Right lung (tissue), 5 donors: ENCODE data around the gene NOS3. TPM values are rescaled to one million over a fixed set of nuclear protein-coding genes. Genes with fewer than 3 reads are reported as not detected.
A peak's percentile ranks its signal among the peaks of the same experiment; 100 is the strongest.
"Not testable (repeated sequence)": the region's sequence is repeated elsewhere in the genome, so short reads cannot be mapped to it uniquely, and the experiment has no call there.

Experiments used
- DNase-seq, 2 donors: peaks; one replicate each; pipeline ENCODE4 v3.0.0-alpha.2; 2013
- polyA plus RNA-seq, 5 donors: library from polyadenylated mRNA; unstranded; fragments of 120-200 nt; gene quantifications; one replicate each; pipeline versions ENCODE4 v1.2.1 to v1.2.3, GENCODE V29; 2013; ENCODE audit warnings: inconsistent platforms in 1 of 5, low replicate concordance in 1 of 5; ENCODE audit not compliant: insufficient read length in 5 of 5, insufficient read depth in 1 of 5

The NOS3 gene
- polyA plus RNA-seq, 5 donors = 5.4 to 11.8 (median 7.5) TPM

DNA sequence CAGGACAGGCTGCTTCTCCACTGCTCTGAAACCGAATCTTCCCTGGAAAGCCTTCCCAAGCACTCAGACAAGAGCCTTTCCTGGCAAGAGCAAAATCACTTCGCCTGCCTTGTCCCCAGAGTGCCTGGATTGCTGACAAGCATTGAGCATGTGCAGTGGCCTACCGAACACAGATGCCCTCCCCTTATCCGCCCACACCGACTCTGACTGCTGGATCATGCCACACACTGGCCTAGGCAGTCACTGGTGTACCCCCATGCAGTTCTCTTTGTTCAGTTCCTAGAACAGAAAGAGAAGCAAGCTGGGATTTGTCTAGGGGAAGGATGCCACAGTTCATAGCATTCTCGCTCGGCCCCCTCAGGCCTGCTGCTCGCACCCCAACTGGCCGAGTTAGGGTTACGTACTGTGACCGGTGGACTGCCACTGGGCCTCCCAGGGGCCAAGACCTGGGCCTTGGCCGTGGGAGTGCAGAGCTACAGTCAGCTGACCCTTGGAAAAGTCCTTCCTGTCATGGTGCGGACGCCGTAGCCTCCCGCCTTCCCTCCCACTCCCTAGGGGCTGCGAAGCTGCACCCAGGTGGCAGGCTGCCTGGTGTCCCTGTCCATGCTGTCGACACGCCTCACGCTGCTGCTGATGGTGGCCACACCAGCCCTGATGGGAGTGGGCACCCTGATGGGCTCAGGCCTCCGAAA, 44.4 kb downstream of the NOS3 start:
- DNase-seq = no peak

- DNase-seq = no peak
Measured at GRCh38 chr7:151035902-151036301, 45.1 kb downstream of the NOS3 start.

DNA sequence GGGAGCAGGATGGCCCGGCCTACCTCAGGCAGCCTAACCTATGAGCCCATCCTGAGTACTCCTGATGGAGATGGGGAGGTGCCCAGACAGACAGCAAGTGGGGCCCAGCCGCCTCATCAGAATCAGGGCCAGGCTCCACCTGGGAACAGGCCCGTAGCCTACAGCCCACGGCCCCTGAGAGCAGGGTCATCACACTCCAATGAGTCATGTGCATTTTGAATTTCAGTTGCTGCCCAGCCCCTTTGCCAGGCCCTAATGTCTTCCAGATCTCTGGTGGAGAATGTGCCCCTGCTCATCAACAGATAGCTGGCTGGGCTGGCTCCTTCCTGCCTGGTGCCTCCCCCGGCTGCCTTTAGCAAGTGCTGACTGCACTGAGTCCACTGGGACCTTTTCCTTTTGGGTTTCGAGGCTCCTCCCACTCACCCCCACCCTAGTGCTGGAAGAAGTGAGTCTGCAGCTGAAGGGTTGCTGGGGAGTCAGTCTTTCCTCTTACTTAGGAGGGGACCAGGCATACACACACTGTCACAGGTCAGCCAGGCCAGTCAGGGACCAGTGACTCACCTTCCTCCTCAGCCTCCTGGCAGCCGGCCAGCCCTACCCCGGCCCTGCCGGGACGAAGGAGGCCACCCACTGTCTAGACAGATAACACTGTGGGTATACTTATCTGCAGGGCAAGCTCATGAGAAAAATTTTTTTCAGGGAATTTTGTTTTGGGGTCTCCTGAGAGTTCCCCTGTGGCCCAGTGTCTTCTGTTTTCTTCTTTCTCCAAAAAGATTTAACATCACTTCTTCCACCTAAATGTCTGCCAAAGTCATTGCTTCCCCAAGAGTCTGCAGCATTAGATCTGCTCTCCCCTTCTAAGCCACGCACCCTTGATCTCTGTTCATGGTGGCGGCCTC, 48.4 kb downstream of the NOS3 start:
- DNase-seq = no peak

DNA sequence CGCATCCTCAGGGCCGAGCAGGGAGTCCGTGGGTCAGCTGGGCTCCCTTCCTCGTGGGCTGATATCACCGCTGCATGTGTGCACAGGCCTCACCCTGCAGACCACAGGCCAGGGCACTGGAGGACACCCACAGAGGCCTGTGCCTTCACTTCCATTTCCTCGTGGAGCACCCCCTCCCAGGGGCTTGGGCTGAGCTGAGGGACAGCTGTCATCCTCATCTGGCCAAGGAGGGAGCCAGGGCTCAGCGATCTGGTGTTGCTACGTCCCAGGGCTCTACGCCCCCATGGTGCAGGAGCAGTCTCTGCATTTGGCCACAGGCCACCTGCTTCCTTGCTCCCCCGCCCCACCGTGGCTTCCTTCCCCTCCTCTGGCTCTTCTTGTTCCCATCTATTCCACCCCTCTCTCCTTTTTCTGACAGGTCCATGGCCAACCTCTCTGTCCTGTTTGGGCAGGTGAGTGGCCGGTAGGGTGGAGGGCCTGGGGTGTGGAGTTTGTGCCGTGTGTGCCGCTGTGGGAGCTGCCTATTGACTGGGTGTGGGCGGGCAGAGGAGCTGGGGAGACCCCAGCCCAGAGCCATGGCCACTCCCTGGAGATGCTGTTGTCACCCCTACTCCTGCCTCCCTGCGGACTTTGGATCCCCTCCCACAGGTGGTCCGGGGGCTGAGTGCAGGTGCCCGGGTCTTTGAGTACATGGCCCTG, 49.2 kb downstream of the NOS3 start:
- no peak for DNase-seq

GRCh38 chr7:151040616-151041375, 50.0 kb downstream of the NOS3 start:
- DNase-seq = no peak

DNA sequence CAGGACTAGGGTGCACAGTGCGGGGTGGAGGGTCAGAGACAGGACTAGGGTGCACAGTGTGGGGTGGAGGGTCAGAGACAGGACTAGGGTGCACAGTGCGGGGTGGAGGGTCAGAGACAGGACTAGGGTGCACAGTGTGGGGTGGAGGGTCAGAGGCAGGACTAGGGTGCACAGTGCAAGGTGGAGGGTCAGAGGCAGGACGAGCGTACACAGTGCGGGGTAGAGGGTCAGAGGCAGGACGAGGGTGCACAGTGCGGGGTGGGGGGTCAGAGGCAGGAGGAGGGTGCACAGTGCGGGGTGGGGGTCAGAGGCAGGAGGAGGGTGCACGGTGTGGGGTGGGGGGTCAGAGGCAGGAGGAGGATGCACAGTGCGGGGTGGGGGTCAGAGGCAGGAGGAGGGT, 52.6 kb downstream of the NOS3 start:
- DNase-seq = not testable (repeated sequence)

DNA sequence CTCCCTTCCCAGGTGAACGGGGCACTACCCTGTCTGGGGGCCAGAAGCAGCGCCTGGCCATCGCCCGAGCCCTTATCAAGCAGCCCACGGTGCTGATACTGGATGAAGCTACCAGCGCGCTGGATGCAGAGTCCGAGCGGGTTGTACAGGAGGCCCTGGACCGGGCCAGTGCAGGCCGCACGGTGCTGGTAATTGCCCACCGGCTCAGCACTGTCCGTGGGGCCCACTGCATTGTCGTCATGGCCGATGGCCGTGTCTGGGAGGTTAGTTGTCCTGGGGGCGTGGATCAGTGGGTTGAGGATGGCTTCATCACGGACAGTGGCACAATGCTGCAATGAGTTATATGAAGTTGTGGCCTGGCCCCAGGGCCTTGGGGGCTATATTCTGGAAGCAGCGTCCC, 53.1 kb downstream of the NOS3 start:
- DNase-seq = no peak

- DNase-seq = no peak
Measured at GRCh38 chr7:151045262-151045661, 54.4 kb downstream of the NOS3 start.

GRCh38 chr7:151045967-151046366, 55.1 kb downstream of the NOS3 start:
- DNase-seq = no peak

DNA sequence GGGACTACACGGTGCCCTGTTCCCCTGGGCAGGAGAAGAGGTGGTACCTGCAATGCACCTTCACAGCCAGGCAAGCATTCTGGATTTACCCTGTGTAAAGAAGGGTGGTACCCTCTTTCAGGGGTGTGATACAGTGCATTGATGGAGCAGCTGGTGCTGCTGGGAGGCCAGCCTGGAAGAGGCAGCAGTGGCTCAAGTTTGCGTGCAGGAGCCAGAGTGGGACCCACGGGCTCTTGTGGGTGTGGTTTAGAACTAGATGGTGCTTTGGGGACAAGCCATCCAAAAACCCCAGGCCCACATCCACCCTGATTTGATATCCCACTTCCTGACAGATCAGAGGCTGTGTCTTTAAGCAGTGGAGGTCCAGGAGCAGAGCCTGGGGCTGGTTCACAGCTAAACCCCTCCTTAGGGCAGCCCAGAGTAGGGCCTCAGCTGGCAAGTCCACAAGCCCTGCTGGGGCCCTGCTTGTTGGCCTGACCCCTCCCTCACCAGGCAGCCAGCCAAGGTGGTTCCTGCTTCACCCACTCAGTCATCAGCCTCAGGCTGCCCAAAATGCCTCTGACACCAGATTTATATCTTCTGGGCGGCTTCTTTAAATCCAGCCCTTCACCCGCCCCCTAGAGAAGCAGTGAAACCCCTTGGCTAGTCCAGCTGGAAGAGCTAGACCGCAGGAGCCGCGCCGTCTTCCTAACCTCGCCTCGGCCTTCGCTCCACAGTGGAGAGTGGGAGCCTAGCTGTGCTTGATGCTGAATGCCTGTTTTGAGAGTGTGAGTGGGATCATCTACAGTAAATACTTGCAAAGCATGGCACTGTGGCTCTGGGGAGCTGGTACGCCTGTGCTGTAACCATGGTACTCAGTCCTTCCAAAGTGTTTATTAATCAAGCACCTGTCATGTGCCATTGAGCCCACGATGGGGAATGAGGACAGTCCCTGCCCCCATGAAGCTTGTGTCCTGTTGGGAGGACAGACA, 56.1 kb downstream of the NOS3 start:
- DNase-seq = peak; percentile 61 to 63

DNA sequence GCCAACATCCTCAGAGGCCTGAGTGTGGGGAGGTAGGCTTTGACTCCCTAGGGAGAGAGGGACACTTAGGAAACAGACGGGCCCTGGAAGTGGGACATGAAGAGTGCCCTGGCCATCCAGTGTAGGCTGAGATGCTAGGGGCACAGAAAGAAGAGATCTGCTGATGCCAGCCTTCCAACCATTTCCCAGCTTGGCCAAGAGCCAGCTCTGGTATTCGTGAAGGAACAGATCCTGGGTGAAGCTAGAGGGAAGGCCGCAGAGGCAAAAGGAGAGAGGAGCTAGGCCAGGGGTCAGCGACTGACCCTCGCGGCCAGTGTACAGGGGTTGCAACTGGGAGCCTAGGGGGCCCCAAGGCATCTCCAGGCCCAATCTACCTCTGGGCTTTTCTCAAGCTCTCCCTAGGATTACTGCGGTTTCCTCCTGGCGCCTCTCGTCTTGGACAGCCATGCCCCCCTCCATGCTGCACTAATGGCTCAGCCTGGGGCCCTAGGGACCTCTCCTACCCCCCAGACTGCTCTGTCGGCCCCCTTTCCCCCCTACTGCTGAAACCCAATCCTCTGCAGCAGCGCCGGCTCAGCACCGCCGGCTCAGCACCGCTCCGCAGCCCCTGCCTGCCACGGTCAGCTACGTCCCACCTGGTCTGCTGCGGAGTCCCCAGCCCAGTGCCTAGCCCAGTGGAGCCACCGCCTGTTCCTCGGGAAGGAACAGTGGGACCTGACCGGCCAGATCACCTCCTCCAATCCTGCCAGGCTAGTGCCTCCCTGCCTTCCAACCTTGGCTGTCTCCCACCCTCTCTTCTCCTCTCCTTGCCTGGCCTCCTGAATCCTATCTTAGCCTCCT, 57.4 kb downstream of the NOS3 start, which contains the start of gene ASIC3:
Gene ASIC3 (plus strand): TSS at position 556 of the 840 bp plus-strand sequence. CDS start 355 bp downstream, outside the sequence.
- no peak for DNase-seq

- DNase-seq = no peak
Measured at GRCh38 chr7:151048911-151049463, 58.2 kb downstream of the NOS3 start.

- DNase-seq = peak; percentile 65 to 70
Measured at GRCh38 chr7:151051108-151051507, 60.3 kb downstream of the NOS3 start.

DNA sequence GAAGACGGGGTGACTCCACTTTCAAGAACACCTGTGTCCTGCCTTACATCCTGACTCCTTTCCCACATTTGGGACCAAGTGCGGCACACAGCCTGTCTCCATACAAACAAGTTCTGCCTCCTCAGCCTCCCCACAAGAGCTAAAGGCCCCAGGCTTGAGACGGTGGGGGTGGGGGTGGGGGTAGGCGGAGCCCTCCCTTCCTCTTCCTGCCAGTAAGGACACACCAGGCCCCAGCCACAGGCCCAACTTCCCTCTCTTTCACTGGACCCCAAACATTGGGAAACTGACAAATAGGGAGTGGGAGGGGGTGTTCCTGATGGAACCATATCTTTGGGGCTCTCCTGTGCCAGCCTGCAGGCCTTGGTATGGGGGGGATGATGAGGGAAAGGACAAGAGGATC, 62.3 kb downstream of the NOS3 start:
- no peak for DNase-seq

DNA sequence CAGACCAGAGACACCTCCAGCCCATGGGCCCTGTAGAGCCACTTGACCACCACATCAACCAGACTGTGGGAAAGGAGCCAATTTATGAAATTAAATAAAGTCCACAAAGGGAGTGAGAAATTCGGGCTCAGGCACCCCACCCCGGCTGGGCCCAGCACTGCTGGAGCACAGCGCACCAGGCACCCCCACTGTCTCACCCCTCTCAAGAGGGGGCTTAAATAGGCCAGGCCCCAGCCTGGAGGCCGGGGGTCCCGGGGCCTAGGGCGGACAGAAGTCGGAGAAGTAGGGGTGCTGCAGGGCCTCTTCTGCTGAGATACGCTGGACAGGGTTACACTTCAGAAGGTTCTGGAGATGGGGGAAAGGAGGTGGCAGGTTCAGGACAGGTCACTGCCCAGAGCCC, 62.9 kb downstream of the NOS3 start:
- DNase-seq = no peak

- DNase-seq = no peak
Measured at GRCh38 chr7:151056283-151056665, 65.5 kb downstream of the NOS3 start.

GRCh38 chr7:151056666-151057505, 66.1 kb downstream of the NOS3 start:
- DNase-seq = no peak

GRCh38 chr7:151057506-151057988, 66.7 kb downstream of the NOS3 start, which contains the start of gene CDK5:
Gene CDK5 (minus strand): TSS chr7:151057897. CDS start chr7:151057848, 49 bp downstream.
- DNase-seq = no peak
